GM10266 (cell line): ENCODE results near the gene APP.

Experiments
- DNase-seq: peaks from one replicate; pipeline ENCODE4 v3.0.0; 2012; ENCODE audit errors: extremely low spot score
- CTCF ChIP-seq: IDR thresholded peaks from 2 replicates; pipeline ENCODE4 v1.5.1; 2012; ENCODE audit warnings: mild to moderate bottlenecking, low read depth; ENCODE audit not compliant: control insufficient read depth, insufficient read depth; ENCODE audit errors: missing control alignments

Gene APP

GRCh38 chr21:26080211-26080610 is 90.4 kb downstream of the APP start:
- TF ChIP-seq CTCF = no peak
- no peak for DNase-seq

- TF ChIP-seq CTCF = no peak
- DNase-seq = no peak
Observed at GRCh38 chr21:26079366-26079765, 91.2 kb downstream of the APP start.

- TF ChIP-seq CTCF = no peak
- DNase-seq = no peak
Observed at GRCh38 chr21:26077521-26077920, 93.0 kb downstream of the APP start.

- TF ChIP-seq CTCF = no peak
- DNase-seq = no peak
Observed at GRCh38 chr21:26072666-26073615, 97.6 kb downstream of the APP start.

- DNase-seq = peak; percentile 8
- no peak for TF ChIP-seq CTCF
Observed at GRCh38 chr21:26070822-26071425, 99.6 kb downstream of the APP start.

- TF ChIP-seq CTCF = no peak
Observed at GRCh38 chr21:26070121-26070520, 100.4 kb downstream of the APP start.

GRCh38 chr21:26068776-26069175 is 101.8 kb downstream of the APP start:
- no peak for DNase-seq
- no peak for TF ChIP-seq CTCF

More at GRCh38 chr21:26070121-26070520, 100.4 kb downstream of the APP start:
- no peak for DNase-seq
